ENCODE data around the gene TSPAN9.

The TSPAN9 gene

GRCh38 chr12:3323002-3323685 lies 246.0 kb downstream of the TSPAN9 start:
- DNase-seq, result no peak

GRCh38 chr12:3325736-3326135 lies 248.6 kb downstream of the TSPAN9 start:
- DNase-seq, result no peak

DNA sequence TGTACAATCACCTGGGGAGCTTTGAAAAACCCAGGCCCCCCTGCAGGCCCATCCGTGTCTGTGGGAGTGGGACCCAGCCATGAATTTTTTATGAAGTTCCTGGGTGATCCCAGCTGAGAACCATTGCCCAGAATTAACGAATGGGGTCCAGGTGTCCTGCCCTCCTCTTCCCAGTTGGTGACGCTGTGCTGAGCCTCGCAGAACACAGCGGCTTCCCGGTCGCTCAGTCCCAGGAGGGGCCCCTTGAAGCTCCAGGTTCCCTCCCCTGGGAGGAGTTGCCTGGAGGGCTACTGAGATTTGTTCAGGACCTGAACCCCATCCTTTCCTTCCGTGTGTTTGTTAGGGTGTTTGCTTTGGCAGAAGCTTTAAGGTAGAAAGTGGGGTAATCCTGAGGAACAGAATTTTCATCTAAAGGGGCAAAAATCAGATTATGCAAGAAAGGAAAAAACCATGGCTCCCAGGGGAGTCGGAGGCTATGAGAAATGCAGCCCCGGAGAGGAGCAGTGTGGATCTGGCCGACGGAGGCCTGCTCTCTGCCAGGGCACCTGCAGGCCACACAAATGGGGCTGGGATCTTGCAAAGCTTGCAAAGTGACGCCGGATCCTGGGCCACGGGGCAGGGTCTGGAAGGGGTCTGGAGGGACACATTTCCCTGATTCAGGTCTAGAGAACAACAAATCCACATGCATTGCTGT lies 249.1 kb downstream of the TSPAN9 start:
- no peak for DNase-seq

GRCh38 chr12:3326850-3327780 lies 249.9 kb downstream of the TSPAN9 start:
- DNase-seq, result no peak

- DNase-seq, result no peak
Observed at GRCh38 chr12:3328081-3328480, 250.9 kb downstream of the TSPAN9 start.

- DNase-seq, result no peak
Observed at GRCh38 chr12:3328571-3328970, 251.4 kb downstream of the TSPAN9 start.

- DNase-seq, result no peak
Observed at GRCh38 chr12:3329361-3329760, 252.2 kb downstream of the TSPAN9 start.

GRCh38 chr12:3330976-3331510 lies 253.9 kb downstream of the TSPAN9 start:
- DNase-seq, result no peak

DNA sequence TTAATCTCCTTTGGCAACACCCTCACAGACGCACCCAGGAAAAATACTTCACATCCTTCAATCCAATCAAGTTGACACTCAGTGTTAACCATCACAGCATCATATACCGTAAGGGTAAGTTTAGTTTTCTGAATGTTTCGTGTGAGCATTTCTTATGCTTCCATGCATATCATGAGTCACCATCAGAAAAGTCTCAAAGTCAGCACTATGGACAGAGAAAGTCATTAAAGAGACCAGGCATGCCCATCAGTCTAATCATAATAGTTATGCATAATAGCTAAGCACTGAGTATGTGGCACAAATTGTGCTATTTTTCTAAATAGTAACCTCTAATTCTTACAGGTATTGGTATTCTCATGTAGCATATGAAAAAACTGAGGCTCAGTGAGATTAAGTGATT lies 255.0 kb downstream of the TSPAN9 start:
- no peak for DNase-seq

GRCh38 chr12:3333583-3333982 lies 256.4 kb downstream of the TSPAN9 start:
- no peak for DNase-seq

DNA sequence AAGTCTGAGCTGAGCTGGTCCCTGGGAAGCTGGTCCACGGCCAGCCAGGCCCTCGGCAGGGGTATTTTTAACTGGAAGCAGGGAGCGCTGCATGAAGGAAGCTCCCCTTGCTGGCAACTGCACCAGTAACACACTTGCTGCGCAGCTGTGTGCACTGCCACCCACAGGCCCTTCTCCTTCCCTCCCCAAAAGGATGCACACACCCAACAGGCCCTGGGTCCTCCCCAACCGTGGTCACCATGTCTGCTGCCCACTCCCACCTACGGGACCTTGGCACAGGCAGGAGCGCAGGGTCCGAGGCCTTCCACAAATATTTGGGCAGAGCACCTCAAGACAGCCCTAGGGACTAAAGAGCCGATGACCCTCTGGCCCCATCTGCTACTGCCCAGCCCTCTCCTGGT lies 256.8 kb downstream of the TSPAN9 start:
- DNase-seq, result no peak

DNA sequence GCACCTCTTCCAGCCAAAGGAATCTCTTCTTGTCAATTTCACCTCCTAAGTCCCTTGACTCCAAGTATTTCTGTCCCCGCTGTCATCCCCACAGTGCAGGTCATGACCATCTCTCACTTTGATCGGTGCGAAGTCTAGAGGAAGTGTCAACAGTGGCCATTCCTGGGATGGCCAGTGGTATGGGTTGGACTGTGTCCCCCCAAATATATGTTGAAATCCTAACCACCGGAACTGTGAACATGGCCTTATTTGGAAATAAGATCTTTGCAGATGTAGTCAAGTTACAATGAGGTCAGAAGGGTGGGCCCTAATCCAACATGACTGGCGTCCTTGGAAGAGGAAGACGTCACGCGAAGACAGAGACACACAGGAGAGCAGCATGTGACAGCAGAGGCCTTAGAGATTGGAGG lies 257.9 kb downstream of the TSPAN9 start:
- no peak for DNase-seq

Measured in SIG-M5 (cell line).